ENCODE measurements around the gene CCDC57. TPM values are rescaled to one million over a fixed set of nuclear protein-coding genes. Genes with fewer than 3 reads are reported as not detected.

The CCDC57 gene
- total RNA-seq, 2 experiments from 2014 or later, result 40.7 to 43.9 TPM

Small RNA genes lying within 50 kb of the gene (microRNA-seq; reads per million reads assigned to microRNA genes)
- not detected for gene MIR6787 (ENCODE audit: borderline microRNAs expressed, borderline replicate concordance)

Other genes with a start within 250 kb of the CCDC57 start
- gene ASPSCR1, start 235.2 kb downstream of the CCDC57 start, total RNA-seq, result 10 to 100 TPM; 33.6 to 34.8 TPM
- 10 to 100 TPM; 55.8 to 57.8 TPM for gene CENPX, start 190.0 kb downstream of the CCDC57 start, total RNA-seq
- 10 to 100 TPM; 12.0 to 12.5 TPM for gene LRRC45, start 189.5 kb downstream of the CCDC57 start, total RNA-seq
- gene RAC3, start 181.2 kb downstream of the CCDC57 start, total RNA-seq, result 1 to 10 TPM; 4.5 to 4.8 TPM
- gene DCXR, start 175.1 kb downstream of the CCDC57 start, total RNA-seq, result 100 to 1,000 TPM; 139 to 146 TPM
- gene RFNG, start 161.0 kb downstream of the CCDC57 start, total RNA-seq, result 10 to 100 TPM; 17.6 to 18.0 TPM
- 10 to 100 TPM; 91.0 to 91.3 TPM for gene GPS1, start 160.9 kb downstream of the CCDC57 start, total RNA-seq
- 100 to 1,000 TPM; 132 to 133 TPM for gene DUS1L, start 147.0 kb downstream of the CCDC57 start, total RNA-seq
- 100 to 1,000 TPM; 183 to 195 TPM for gene FASN, start 114.6 kb downstream of the CCDC57 start, total RNA-seq
- 10 to 100 TPM; 15.2 to 18.3 TPM for gene SLC16A3, start 16.2 kb upstream of the CCDC57 start, total RNA-seq
- gene CSNK1D, start 60.9 kb upstream of the CCDC57 start, total RNA-seq, result 100 to 1,000 TPM in 1 of 2 experiments, 10 to 100 TPM in 1; 99.8 to 100 TPM
- 100 to 1,000 TPM; 635 to 646 TPM for gene CD7, start 104.8 kb upstream of the CCDC57 start, total RNA-seq
- 1 to 10 TPM; 2.8 to 3.8 TPM for gene SECTM1, start 120.9 kb upstream of the CCDC57 start, total RNA-seq
- under 1 TPM in 1 of 2 experiments, not detected in 1; 0.21 TPM for gene TEX19, start 146.4 kb upstream of the CCDC57 start, total RNA-seq
- gene UTS2R, start 158.9 kb upstream of the CCDC57 start, total RNA-seq, result not detected
- gene HEXD, start 205.5 kb upstream of the CCDC57 start, total RNA-seq, result 10 to 100 TPM; 22.4 to 26.3 TPM
- gene OGFOD3, start 205.7 kb upstream of the CCDC57 start, total RNA-seq, result 10 to 100 TPM; 31.1 to 32.9 TPM
- 100 to 1,000 TPM; 292 to 294 TPM for gene CYBC1, start 237.9 kb upstream of the CCDC57 start, total RNA-seq
- 10 to 100 TPM; 64.2 to 69.3 TPM for gene NARF, start 245.9 kb upstream of the CCDC57 start, total RNA-seq